ENCODE results near the gene ALX3. TPM values are rescaled to one million over a fixed set of nuclear protein-coding genes. Genes with fewer than 3 reads are reported as not detected.
"Not testable (repeated sequence)": the region's sequence is repeated elsewhere in the genome, so short reads cannot be mapped to it uniquely, and the experiment has no call there.

ALX3 gene
- total RNA-seq, 2 donors from 2014 or later, result not detected

DNA sequence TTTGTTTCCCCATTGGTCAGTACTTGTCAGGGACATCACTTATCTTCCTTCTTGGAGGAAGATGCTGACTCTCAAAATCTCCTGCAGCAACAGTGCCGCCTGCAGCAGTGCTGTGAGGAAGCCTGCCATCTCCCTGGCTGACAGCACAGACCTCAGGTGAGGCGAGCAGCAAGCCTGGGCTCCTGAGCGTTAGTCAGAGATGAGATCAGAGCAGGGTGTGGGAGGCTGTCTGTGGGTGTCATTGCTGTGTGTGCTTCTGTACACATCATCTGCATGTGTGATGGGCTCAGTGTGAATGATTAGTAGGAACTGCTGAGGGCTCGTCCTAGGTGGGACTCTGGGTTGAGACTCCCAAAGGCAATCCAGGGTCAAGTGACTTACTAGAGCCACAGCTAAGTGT is 29.9 kb downstream of the ALX3 start:
- Mint-ChIP-seq H3K27me3 (ENCODE audit: low read depth) (no peaks in the 10 kb centered on the region), H3K4me1 (ENCODE audit: low read depth) (peaks cover 22% of the 10 kb centered on the region), H3K27ac (no peak overlapping the region), H3K4me3 (no peak overlapping the region), H3K36me3 (ENCODE audit: insufficient read depth in 2 of 2) (peaks cover 7 to 21% of the 10 kb centered on the region in 2 donors), H3K9me3 (no peaks in the 10 kb centered on the region)
- peak; percentile 86 to 94 for ATAC-seq (replicated peaks in 1 of 2)
- peak; percentile 34 to 42 for DNase-seq

DNA sequence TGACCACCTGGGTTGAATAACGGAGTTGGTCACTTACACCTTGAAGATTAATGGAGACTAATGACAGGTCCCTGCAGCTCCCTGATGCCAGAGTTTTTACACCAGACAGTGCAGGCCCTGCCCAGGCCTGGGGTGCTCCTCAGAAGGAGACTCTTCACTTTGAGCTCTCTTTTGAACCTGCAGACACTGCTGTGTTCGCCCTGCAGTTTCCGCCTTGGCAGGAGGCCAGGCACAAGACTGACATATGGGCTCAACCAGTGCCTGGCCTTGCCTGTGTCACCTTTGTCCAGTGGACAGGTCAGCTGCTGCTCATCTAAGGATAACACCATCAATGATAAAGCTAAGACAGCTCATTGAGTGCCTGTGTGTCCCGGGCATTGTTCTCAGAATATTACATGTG is 30.8 kb downstream of the ALX3 start:
- peaks cover 26% of the 10 kb centered on the region for H3K4me1 Mint-ChIP-seq (ENCODE audit: low read depth)
- H3K27me3 Mint-ChIP-seq (ENCODE audit: low read depth), result no peaks in the 10 kb centered on the region
- no peak overlapping the region for H3K27ac Mint-ChIP-seq
- DNase-seq, result no peak
- H3K4me3 Mint-ChIP-seq, result no peak overlapping the region
- no peaks in the 10 kb centered on the region for H3K9me3 Mint-ChIP-seq
- peaks cover 6 to 19% of the 10 kb centered on the region in 2 donors for H3K36me3 Mint-ChIP-seq (ENCODE audit: insufficient read depth in 2 of 2)
- ATAC-seq (replicated peaks in 1 of 2), result no peak

DNA sequence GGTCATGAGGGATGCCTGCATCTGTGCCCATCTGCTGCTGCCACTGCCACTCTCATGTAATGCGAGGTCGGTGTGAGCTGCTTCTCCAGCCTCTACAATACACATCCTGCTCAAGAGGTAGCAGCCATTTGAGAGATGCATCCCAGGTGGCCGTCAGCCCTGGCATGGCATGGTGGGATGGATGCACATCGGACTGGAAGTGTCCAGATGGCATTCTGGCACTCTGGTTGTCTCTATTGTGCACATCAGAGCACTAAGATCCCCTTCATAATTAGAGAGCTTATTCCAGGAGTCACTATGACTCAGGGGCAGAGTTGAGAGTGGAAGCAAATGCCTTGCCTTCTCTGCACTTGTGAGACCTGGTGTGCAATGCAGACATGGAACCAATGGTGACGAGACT is 32.2 kb downstream of the ALX3 start:
- Mint-ChIP-seq H3K36me3 (ENCODE audit: insufficient read depth in 2 of 2) (peaks cover 6 to 20% of the 10 kb centered on the region in 2 donors), H3K9me3 (no peaks in the 10 kb centered on the region), H3K4me3 (no peak overlapping the region), H3K27ac (no peak overlapping the region), H3K27me3 (ENCODE audit: low read depth) (no peaks in the 10 kb centered on the region), H3K4me1 (ENCODE audit: low read depth) (peaks cover 36% of the 10 kb centered on the region)
- ATAC-seq (replicated peaks in 1 of 2) (no peak), DNase-seq (no peak)

DNA sequence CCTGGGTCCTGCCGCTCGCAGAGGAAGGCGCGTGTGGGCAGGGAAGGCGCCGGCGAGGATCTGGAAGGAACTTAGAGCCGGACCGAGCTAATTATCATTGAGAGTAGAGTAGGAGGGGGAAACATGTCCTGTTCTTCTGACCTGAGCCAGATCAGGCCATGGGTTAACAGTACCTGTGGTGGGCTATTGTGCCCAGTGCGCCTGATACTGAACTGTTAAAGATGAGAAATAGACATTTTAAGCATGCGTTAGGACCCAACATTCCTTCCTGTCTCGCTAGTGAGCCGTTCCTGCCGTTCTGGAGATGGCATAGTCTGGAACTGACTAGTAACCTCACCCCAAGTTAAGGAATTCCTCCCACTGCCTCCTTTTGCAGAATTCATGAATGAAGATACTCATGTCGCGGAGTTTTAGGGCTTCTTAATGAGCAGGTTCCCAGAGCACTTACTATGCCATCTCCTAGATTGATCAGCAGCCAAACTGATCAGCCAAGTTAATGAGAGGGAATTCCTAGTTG is 35.2 kb downstream of the ALX3 start:
- Mint-ChIP-seq H3K4me3 (peak overlapping the region; percentile 80 to 95), H3K36me3 (ENCODE audit: insufficient read depth in 2 of 2) (peaks cover 4 to 13% of the 10 kb centered on the region in 2 donors), H3K27ac (peak overlapping the region; percentile 87), H3K27me3 (ENCODE audit: low read depth) (no peaks in the 10 kb centered on the region), H3K4me1 (ENCODE audit: low read depth) (peaks cover 55% of the 10 kb centered on the region), H3K9me3 (peaks cover 0 to 3% of the 10 kb centered on the region in 2 donors)
- DNase-seq (no peak), ATAC-seq (replicated peaks in 1 of 2) (no peak)

DNA sequence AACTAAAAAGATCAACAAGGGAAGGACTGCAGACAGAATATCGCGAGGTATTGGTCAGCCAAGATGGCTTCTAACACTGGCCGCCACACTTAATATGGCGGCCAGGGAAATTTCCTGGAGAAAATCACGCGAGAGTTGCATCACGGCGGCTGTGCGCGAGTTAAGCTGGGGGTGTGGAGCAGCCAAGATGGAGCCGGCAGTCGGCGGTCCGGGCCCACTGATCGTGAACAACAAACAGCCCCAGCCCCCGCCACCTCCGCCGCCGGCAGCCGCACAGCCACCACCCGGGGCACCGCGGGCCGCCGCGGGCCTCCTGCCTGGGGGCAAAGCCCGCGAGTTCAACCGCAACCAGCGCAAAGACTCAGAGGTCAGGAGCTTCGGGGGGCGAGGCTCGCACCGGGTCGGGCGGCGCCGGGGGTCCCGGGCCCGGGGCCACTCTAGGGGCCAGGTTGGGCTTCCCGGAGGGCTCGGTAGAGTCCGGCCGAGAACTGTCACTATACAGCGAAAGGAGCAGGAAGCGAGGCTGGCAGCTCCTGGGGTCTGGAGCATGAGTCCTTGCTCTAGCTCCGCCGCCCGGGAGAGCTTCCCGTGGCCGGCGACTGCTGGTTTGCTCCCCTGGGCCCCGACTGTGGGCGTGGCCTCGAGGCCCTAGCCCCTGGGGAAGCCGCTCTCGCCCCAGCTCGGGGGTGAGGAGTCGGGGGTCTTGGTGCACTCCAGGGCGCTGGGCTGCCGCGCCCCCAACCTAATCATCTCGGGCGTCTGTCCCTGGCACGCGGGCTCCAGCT is 35.8 kb downstream of the ALX3 start, which contains the start of gene STRIP1:
Gene STRIP1, plus strand, starts transcription at position 174 of the 785 bp plus-strand sequence. Its CDS starts 14 bp downstream, at position 188.
- H3K27me3 Mint-ChIP-seq (ENCODE audit: low read depth), result no peaks in the 10 kb centered on the region
- DNase-seq, result peak; percentile 91 to 92
- peak within 1 kb of the TSS; percentile 87 for H3K27ac Mint-ChIP-seq
- H3K9me3 Mint-ChIP-seq, result peaks cover 0 to 3% of the 10 kb centered on the region in 2 donors
- H3K4me3 Mint-ChIP-seq, result peak within 1 kb of the TSS; percentile 80 to 95
- peak; percentile 91 to 92 for ATAC-seq (replicated peaks in 1 of 2)
- peaks cover 53% of the 10 kb centered on the region for H3K4me1 Mint-ChIP-seq (ENCODE audit: low read depth)
- H3K36me3 Mint-ChIP-seq (ENCODE audit: insufficient read depth in 2 of 2), result peaks cover 4 to 11% of the 10 kb centered on the region in 2 donors

DNA sequence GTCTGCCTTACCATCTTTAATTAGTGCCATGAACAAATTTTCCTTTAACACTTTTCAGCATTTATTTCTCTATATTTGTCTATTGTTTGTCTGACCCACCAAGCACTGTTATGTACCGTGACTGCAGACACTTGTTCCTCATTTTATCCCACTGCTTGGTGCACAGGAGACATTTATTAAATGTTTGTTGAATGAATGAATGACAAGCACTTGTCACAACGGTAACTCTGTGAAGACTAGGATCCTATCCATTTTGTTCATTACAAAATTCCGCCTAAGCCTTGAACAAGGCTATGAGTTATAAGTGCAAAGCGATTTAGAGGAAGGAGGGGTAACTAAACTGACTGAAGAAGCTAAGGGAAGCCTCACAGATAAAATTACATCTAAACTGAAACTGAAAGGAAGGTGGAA is 36.4 kb downstream of the ALX3 start:
- peaks cover 0 to 3% of the 10 kb centered on the region in 2 donors for H3K9me3 Mint-ChIP-seq
- H3K36me3 Mint-ChIP-seq (ENCODE audit: insufficient read depth in 2 of 2), result peaks cover 4 to 7% of the 10 kb centered on the region in 2 donors
- peaks cover 54% of the 10 kb centered on the region for H3K4me1 Mint-ChIP-seq (ENCODE audit: low read depth)
- peak overlapping the region; percentile 80 to 95 for H3K4me3 Mint-ChIP-seq
- ATAC-seq (replicated peaks in 1 of 2) (no peak), DNase-seq (no peak)
- H3K27me3 Mint-ChIP-seq (ENCODE audit: low read depth), result no peaks in the 10 kb centered on the region
- H3K27ac Mint-ChIP-seq, result peak overlapping the region; percentile 66

DNA sequence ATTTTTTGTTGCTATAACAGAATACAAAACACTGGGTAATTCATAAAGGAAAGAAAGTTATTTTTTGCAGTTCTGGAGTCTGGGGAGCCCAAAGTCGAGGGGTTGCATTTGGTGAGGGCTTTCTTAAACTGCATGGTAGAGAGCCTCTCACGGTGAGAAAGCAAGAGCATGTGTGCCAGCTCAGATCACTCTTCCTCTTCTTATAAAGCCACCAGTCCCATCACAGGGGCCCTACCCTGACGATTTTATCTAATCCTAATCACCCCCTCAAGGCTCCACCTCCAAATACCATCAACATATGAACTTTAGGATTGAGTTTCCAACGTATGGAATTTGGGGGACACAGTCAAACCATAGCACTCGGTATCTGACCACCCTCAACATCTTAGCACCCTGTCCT is 37.1 kb downstream of the ALX3 start:
- Mint-ChIP-seq H3K27me3 (ENCODE audit: low read depth) (no peaks in the 10 kb centered on the region), H3K9me3 (peaks cover 0 to 3% of the 10 kb centered on the region in 2 donors), H3K4me1 (ENCODE audit: low read depth) (peaks cover 54% of the 10 kb centered on the region), H3K27ac (peak overlapping the region; percentile 66), H3K4me3 (peak overlapping the region; percentile 80 to 95), H3K36me3 (ENCODE audit: insufficient read depth in 2 of 2) (peaks cover 4 to 7% of the 10 kb centered on the region in 2 donors)
- ATAC-seq (replicated peaks in 1 of 2) (no peak), DNase-seq (no peak)

DNA sequence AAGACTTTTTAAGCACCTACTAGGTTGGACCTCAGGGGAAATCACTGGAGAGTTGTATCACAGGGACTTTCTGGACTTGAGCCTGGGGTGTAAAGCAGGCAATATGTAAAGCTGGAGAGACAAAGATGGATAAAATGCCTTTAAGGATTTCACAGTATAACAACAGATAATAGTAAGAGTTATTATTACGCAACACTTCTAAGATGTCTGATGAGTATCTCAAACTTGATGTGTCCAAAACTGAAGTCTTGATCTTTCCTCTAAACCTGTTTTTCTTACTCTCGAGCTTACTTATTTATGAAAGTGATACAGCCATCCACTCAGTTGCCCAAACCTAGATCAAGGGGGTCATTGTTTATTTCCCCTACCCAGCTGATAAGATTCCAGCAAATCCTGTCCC is 38.1 kb downstream of the ALX3 start:
- ATAC-seq (replicated peaks in 1 of 2) (no peak), DNase-seq (no peak)
- H3K27me3 Mint-ChIP-seq (ENCODE audit: low read depth), result no peaks in the 10 kb centered on the region
- H3K9me3 Mint-ChIP-seq, result peaks cover 0 to 3% of the 10 kb centered on the region in 2 donors
- H3K27ac Mint-ChIP-seq, result peak overlapping the region; percentile 79
- H3K4me1 Mint-ChIP-seq (ENCODE audit: low read depth), result peaks cover 54% of the 10 kb centered on the region
- peak overlapping the region in 1 of 2 donors; percentile 10 for H3K4me3 Mint-ChIP-seq
- peaks cover 3 to 4% of the 10 kb centered on the region in 2 donors for H3K36me3 Mint-ChIP-seq (ENCODE audit: insufficient read depth in 2 of 2)

DNA sequence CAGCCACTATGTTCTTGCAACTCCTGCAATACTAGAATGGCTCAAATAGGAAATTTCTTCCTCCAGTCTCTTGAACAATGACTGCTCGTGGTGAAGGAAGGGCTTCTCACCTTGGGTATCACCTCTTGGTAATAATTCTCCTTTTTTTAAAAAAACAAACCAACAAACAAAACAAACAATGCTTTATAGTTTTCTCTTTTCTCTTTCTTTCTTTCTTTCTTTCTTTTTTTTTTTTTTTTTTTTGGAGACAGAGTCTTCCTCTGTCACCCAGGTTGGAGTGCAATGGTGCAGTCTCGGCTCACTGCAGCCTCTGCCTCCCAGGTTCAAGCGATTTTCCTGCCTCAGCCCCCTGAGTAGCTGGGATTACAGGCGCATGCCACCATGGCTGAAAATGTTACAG is 39.8 kb downstream of the ALX3 start:
- H3K9me3 Mint-ChIP-seq; ATAC-seq (replicated peaks in 1 of 2); H3K36me3 Mint-ChIP-seq (ENCODE audit: insufficient read depth in 2 of 2); DNase-seq; H3K27me3 Mint-ChIP-seq (ENCODE audit: low read depth): not testable (repeated sequence)
- Mint-ChIP-seq H3K27ac (peak overlapping the region; percentile 94), H3K4me1 (ENCODE audit: low read depth) (peaks cover 46% of the 10 kb centered on the region), H3K4me3 (peak overlapping the region; percentile 87 to 95)

DNA sequence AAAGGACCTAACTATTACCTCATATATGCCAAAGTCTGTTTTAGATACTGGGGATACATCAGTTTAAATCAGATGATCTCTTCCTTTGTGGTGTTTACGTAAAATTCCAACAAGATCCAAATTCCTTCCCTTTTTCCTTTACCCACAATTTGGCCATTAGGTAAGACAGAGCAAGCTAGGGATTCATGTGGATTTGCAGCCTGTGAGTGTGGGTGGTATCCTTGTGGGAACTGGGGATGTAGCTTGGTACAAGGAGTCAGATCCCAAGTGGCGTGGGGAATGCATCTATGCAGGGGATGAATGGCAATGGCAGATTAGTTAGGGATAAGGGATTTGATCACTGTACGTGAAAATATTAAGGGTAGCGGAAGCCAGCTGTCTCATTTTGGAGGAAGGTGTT is 45.9 kb downstream of the ALX3 start:
- Mint-ChIP-seq H3K4me3 (no peak overlapping the region), H3K4me1 (ENCODE audit: low read depth) (peaks cover 2% of the 10 kb centered on the region), H3K9me3 (no peaks in the 10 kb centered on the region), H3K27me3 (ENCODE audit: low read depth) (no peaks in the 10 kb centered on the region), H3K27ac (no peak overlapping the region), H3K36me3 (ENCODE audit: insufficient read depth in 2 of 2) (peaks cover 0 to 5% of the 10 kb centered on the region in 2 donors)
- DNase-seq (no peak), ATAC-seq (replicated peaks in 1 of 2) (no peak)

DNA sequence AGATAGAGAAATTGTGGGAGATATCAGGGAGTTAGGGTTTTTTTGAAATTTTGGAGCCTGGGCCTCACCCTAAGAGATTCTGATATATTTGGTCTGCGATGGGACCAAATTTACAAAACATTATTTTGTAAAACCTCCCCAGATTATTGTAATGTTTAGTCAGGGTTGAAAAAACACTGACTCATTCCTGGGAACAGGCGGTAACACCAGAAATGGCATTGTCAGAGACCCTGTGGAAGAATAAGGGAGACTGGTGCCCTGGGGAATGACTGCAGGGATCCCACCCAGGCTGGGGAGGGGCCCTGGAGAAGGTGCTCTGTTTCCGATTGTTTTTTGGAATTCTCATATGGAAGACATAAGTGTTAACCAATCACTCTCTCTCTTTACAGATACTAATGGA is 49.2 kb downstream of the ALX3 start:
- H3K36me3 Mint-ChIP-seq (ENCODE audit: insufficient read depth in 2 of 2), result peaks cover 2 to 16% of the 10 kb centered on the region in 2 donors
- H3K4me3 Mint-ChIP-seq, result no peak overlapping the region
- DNase-seq (no peak), ATAC-seq (replicated peaks in 1 of 2) (no peak)
- no peaks in the 10 kb centered on the region for H3K9me3 Mint-ChIP-seq
- H3K4me1 Mint-ChIP-seq (ENCODE audit: low read depth), result no peaks in the 10 kb centered on the region
- no peak overlapping the region for H3K27ac Mint-ChIP-seq
- H3K27me3 Mint-ChIP-seq (ENCODE audit: low read depth), result no peaks in the 10 kb centered on the region

DNA sequence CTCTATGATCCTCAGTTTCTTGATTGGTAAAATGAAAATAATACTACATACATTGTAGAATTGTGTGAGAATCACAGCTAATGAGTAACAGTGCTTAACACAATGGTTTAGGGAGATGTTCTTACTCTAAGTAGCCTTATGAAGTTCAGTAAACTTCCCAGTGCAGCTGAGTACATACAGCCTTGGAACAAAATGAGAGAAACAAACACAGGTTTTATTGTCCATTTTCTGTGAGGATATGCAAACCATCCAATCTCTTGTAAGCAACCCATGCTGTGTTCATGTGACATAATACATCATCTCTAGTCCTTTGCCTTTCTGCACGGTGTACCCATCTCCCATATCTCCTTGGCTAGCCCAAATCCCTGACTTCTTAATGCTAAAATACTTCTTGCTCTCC is 50.7 kb downstream of the ALX3 start:
- ATAC-seq (replicated peaks in 1 of 2) (no peak), DNase-seq (no peak)
- Mint-ChIP-seq H3K9me3 (no peaks in the 10 kb centered on the region), H3K4me3 (no peak overlapping the region), H3K36me3 (ENCODE audit: insufficient read depth in 2 of 2) (peaks cover 4 to 22% of the 10 kb centered on the region in 2 donors), H3K27me3 (ENCODE audit: low read depth) (no peaks in the 10 kb centered on the region), H3K4me1 (ENCODE audit: low read depth) (no peaks in the 10 kb centered on the region), H3K27ac (no peak overlapping the region)

DNA sequence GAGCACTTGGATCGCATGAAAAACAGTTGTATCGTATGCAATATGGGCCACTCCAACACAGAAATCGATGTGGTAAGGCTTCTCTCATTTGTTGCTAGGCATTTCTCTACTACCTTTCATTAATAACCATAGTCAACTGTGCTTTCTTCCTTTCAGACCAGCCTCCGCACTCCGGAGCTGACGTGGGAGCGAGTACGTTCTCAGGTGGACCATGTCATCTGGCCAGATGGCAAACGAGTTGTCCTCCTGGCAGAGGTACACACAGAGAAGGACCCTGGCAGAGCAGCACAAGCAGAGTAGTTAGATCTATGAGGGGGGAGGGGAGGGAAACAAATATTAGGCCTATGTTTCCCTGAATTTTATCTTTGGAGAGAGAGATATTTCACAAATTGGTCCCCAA is 52.1 kb downstream of the ALX3 start:
- Mint-ChIP-seq H3K9me3 (no peaks in the 10 kb centered on the region), H3K27me3 (ENCODE audit: low read depth) (no peaks in the 10 kb centered on the region), H3K27ac (no peak overlapping the region), H3K4me3 (no peak overlapping the region), H3K4me1 (ENCODE audit: low read depth) (no peaks in the 10 kb centered on the region), H3K36me3 (ENCODE audit: insufficient read depth in 2 of 2) (peaks cover 4 to 29% of the 10 kb centered on the region in 2 donors)
- ATAC-seq (replicated peaks in 1 of 2), result no peak
- no peak for DNase-seq

All from activated T-cell treated with anti-CD3 and anti-CD28 coated beads, Interleukin-2, amount 50 U/mL, for 72 hours (primary cell).